ENCODE data around the gene TBC1D30. TPM values are rescaled to one million over a fixed set of nuclear protein-coding genes. Genes with fewer than 3 reads are reported as not detected.

Gene TBC1D30
- total and polyA plus RNA-seq, 9 of the 15 experiments (the other 6 are each of a cell fraction or from before 2014, with no cell fraction given), result 0.07 to 0.55 (median 0.20) TPM; not detected in 1

GRCh38 chr12:64820593-64820992, 3.9 kb upstream of the TBC1D30 start:
- peaks cover 0 to 12% of the 10 kb centered on the region in 2 experiments; a peak in 1 of 5 replicates for H3K4me1 ChIP-seq (replicated peaks in 1 of 2; ENCODE audit: control insufficient read depth in 2 of 2, insufficient read depth in 2 of 2, low read length in 2 of 2)
- intact Hi-C loops (cut with micrococcal nuclease) (no loop called here), in situ Hi-C loops (cut with MboI) (no loop called here)
- H3K36me3 ChIP-seq (ENCODE audit: control insufficient read depth, insufficient read depth, low read length), result no peaks in the 10 kb centered on the region
- no peak overlapping the region for H2AFZ ChIP-seq (ENCODE audit: low read depth, low read length)
- WGBS (ENCODE audit: insufficient coverage, low coverage, missing lambda C conversion rate), result 0% methylated on average over 3 of the region's 3 CpGs
- no peak for ATAC-seq
- H3K79me2 ChIP-seq (ENCODE audit: control insufficient read depth, insufficient read depth, low read length), result no peaks in the 10 kb centered on the region
- BruUV-seq (replicated peaks), result no TSS peak
- peaks cover 12 to 38% of the 10 kb centered on the region in 2 experiments for H3K27me3 ChIP-seq (ENCODE audit: control insufficient read depth in 2 of 2, insufficient read depth in 2 of 2, low read length in 2 of 2)
- no peak overlapping the region for H3K4me3 ChIP-seq
- H3K9ac ChIP-seq (ENCODE audit: insufficient read depth in 1 of 2, low read depth in 2 of 2, low read length in 2 of 2), result no peak overlapping the region
- H3K27ac ChIP-seq (ENCODE audit: extremely low read depth, low read depth, low read length), result no peak overlapping the region
- no peaks in the 10 kb centered on the region for H3K9me3 ChIP-seq (replicated peaks; ENCODE audit: control insufficient read depth, insufficient read depth, low read depth, low read length)
- H3K9me1 ChIP-seq (ENCODE audit: control insufficient read depth, insufficient read depth, low read length), result no peaks in the 10 kb centered on the region
- no peak overlapping the region for H3K4me2 ChIP-seq (ENCODE audit: insufficient read depth, low read length)
- no peaks in the 10 kb centered on the region for H4K20me1 ChIP-seq (replicated peaks; ENCODE audit: control insufficient read depth, insufficient read depth, low read length)
- no peak for DNase-seq (ENCODE audit: extremely low read depth in 1 of 4, low spot score in 3 of 4)
- CTCF ChIA-PET (ENCODE audit: low intra/inter-chr PET ratio), result no interaction called here
- no peak for FAIRE-seq
- POLR2A ChIA-PET, result no interaction called here
- no peak for TF ChIP-seq STAT5B (CRISPR knock-in tag; IDR thresholded peaks at IDR 0.05)
- TF ChIP-seq ZNF124 (CRISPR knock-in tag; IDR thresholded peaks at IDR 0.05), result no peak
- no peak for TF ChIP-seq PHTF2 (CRISPR knock-in tag; IDR thresholded peaks at IDR 0.05)
- TF ChIP-seq, protein P1, sequence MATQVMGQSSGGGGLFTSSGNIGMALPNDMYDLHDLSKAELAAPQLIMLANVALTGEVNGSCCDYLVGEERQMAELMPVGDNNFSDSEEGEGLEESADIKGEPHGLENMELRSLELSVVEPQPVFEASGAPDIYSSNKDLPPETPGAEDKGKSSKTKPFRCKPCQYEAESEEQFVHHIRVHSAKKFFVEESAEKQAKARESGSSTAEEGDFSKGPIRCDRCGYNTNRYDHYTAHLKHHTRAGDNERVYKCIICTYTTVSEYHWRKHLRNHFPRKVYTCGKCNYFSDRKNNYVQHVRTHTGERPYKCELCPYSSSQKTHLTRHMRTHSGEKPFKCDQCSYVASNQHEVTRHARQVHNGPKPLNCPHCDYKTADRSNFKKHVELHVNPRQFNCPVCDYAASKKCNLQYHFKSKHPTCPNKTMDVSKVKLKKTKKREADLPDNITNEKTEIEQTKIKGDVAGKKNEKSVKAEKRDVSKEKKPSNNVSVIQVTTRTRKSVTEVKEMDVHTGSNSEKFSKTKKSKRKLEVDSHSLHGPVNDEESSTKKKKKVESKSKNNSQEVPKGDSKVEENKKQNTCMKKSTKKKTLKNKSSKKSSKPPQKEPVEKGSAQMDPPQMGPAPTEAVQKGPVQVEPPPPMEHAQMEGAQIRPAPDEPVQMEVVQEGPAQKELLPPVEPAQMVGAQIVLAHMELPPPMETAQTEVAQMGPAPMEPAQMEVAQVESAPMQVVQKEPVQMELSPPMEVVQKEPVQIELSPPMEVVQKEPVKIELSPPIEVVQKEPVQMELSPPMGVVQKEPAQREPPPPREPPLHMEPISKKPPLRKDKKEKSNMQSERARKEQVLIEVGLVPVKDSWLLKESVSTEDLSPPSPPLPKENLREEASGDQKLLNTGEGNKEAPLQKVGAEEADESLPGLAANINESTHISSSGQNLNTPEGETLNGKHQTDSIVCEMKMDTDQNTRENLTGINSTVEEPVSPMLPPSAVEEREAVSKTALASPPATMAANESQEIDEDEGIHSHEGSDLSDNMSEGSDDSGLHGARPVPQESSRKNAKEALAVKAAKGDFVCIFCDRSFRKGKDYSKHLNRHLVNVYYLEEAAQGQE (IDR thresholded peaks at IDR 0.05; ENCODE audit: borderline replicate concordance), result no peak
- TF ChIP-seq, protein P1 (CRISPR knock-in tag; IDR thresholded peaks at IDR 0.05; ENCODE audit: low read depth), result no peak
- no peak for TF ChIP-seq ZNF165 (CRISPR knock-in tag; IDR thresholded peaks at IDR 0.05; ENCODE audit: borderline replicate concordance)
- TF ChIP-seq, protein P2, sequence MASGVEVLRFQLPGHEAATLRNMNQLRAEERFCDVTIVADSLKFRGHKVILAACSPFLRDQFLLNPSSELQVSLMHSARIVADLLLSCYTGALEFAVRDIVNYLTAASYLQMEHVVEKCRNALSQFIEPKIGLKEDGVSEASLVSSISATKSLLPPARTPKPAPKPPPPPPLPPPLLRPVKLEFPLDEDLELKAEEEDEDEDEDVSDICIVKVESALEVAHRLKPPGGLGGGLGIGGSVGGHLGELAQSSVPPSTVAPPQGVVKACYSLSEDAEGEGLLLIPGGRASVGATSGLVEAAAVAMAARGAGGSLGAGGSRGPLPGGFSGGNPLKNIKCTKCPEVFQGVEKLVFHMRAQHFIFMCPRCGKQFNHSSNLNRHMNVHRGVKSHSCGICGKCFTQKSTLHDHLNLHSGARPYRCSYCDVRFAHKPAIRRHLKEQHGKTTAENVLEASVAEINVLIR (CRISPR knock-in tag; IDR thresholded peaks at IDR 0.05), result no peak
- no peak for TF ChIP-seq ZNF41 (CRISPR knock-in tag; conservative IDR thresholded peaks at IDR 0.05)
- TF ChIP-seq CEBPG (CRISPR knock-in tag; IDR thresholded peaks at IDR 0.05), result no peak
- TF ChIP-seq CEBPG (tag; conservative IDR thresholded peaks at IDR 0.05 in 1 of 2, IDR thresholded peaks at IDR 0.05 in 1 of 2), result no peak
- TF ChIP-seq TRIM24 (IDR thresholded peaks at IDR 0.05), result no peak
- TF ChIP-seq ZBTB7A (IDR thresholded peaks at IDR 0.05; ENCODE audit: borderline replicate concordance, control insufficient read depth, low read depth, low read length), result no peak
- TF ChIP-seq ZNF253 (CRISPR knock-in tag; conservative IDR thresholded peaks at IDR 0.05), result no peak
